RWPE1 (cell line): ENCODE results near the gene ASMTL.

Source experiments
- CTCF ChIA-PET: fragments of 350-600 bp; sonication (Branson Sonifier 250); formaldehyde crosslinking; extraction: SDS; loops from one replicate; lab custom pipeline; 2021; lab: Yijun Ruan, JAX
- POLR2A ChIA-PET: fragments of 400-600 bp; formaldehyde crosslinking; extraction: SDS; loops from one replicate; lab custom pipeline; 2020; ENCODE audit warnings: antibody characterized with exemption; ENCODE audit not compliant: low non-redundant PET; lab: Yijun Ruan, JAX
- DNase-seq: peaks from one replicate; pipeline ENCODE4 v3.0.0; 2012; ENCODE audit warnings: low spot score
- H3K27ac ChIP-seq: fragments of 450-650 bp; 2 replicates; pipeline ENCODE4 v1.5.1; 2017
- TF ChIP-seq, protein P1 (sequence below): fragments of 450-650 bp; conservative IDR thresholded peaks from 2 replicates; pipeline ENCODE4 v1.5.1; 2017; ENCODE audit warnings: low read depth, mild to moderate bottlenecking

ASMTL gene

GRCh38 chrX:1403228-1403627 lies 49.5 kb downstream of the ASMTL start:
- no peak overlapping the region for H3K27ac ChIP-seq
- TF ChIP-seq, protein P1, sequence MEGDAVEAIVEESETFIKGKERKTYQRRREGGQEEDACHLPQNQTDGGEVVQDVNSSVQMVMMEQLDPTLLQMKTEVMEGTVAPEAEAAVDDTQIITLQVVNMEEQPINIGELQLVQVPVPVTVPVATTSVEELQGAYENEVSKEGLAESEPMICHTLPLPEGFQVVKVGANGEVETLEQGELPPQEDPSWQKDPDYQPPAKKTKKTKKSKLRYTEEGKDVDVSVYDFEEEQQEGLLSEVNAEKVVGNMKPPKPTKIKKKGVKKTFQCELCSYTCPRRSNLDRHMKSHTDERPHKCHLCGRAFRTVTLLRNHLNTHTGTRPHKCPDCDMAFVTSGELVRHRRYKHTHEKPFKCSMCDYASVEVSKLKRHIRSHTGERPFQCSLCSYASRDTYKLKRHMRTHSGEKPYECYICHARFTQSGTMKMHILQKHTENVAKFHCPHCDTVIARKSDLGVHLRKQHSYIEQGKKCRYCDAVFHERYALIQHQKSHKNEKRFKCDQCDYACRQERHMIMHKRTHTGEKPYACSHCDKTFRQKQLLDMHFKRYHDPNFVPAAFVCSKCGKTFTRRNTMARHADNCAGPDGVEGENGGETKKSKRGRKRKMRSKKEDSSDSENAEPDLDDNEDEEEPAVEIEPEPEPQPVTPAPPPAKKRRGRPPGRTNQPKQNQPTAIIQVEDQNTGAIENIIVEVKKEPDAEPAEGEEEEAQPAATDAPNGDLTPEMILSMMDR: no peak
- CTCF ChIA-PET: no interaction called here
- no peak for DNase-seq
- POLR2A ChIA-PET: no interaction called here

GRCh38 chrX:1401611-1402430 lies 50.9 kb downstream of the ASMTL start:
- TF ChIP-seq, protein P1: no peak
- no peak for DNase-seq
- H3K27ac ChIP-seq: no peak overlapping the region
- ChIA-PET CTCF (no interaction called here), POLR2A (no interaction called here)

- TF ChIP-seq, protein P1: no peak
- DNase-seq: no peak
- ChIA-PET CTCF (no interaction called here), POLR2A (no interaction called here)
- H3K27ac ChIP-seq: peak overlapping the region; percentile 34; the same call in 1 of the 2 replicates
Measured at GRCh38 chrX:1400742-1401471, 51.8 kb downstream of the ASMTL start.

DNA sequence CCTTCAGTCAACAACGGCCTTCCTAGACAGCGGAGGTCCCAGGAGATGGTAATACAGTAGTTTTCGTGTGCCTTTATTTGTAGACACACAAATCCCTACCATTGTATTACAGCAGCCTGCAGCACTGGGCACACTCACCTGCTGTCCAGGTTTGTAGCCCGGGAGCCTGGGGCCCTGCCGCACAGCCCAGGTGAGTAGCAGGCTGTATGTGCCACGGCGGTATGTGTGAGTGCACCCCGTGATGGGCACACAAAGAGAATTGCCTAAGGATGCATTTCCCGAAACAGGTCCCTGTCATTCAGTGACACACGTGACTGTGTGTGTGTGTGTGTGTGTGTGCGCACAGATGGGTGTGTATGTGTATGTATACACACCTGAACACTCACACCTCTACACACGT lies 52.7 kb downstream of the ASMTL start:
- CTCF ChIA-PET: no interaction called here
- no peak overlapping the region for H3K27ac ChIP-seq
- TF ChIP-seq, protein P1: no peak
- POLR2A ChIA-PET: no interaction called here
- DNase-seq: no peak

DNA sequence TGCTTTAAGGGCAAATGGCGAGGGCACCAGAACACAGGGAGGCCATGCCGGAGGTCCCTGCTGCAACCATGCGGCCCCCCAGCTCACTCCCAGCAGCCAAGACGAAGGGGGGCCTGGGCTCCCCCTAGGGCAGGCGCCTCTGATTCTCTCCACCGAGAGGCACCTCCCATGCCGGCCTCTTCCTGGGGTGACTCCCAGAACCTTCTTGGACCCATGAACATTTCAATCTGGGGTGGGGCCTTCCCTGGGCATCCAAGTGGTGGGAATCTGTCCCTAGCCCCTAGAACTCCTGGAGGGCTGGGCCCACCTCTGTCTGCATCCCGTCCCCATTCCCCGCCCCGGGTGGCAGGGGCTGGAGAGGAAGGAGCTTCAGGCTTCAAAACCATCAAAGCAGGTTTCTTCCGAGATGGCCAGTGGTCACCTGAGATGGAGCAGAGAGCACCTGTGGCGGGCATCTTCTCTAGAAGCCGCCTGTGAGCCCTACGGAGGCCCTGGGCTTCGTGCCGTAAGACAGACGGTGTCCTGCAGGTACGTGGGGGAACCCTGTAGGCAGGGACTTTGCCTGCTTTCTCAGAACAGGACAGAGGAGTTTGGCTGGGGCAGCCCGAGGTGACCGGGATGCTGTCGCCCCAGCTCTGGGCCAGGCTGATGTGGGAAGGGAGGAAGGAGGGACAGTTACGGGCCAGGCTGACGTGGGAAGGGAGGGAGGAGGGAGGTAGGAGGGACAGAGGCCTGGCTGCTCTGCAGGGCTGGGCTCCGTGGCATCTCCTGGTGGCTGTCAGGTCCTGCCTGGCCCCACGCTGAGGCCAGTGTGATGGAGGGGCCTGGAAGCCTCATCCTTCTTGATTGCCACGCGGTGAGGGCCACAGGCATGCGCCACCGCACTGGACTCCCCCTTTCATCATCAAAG lies 54.0 kb downstream of the ASMTL start:
- peak overlapping the region; percentile 21; the same call in 1 of the 2 replicates for H3K27ac ChIP-seq
- ChIA-PET CTCF (no interaction called here), POLR2A (no interaction called here)
- TF ChIP-seq, protein P1: no peak
- DNase-seq: no peak
